RCC 7860 (cell line): Measurements from ENCODE around the gene ARHGAP33.
"Not testable (repeated sequence)": the region's sequence is repeated elsewhere in the genome, so short reads cannot be mapped to it uniquely, and the experiment has no call there.

Experiments
- DNase-seq: peaks from one replicate; pipeline ENCODE4 v3.0.0-alpha.2; 2015; ENCODE audit warnings: low spot score
- FAIRE-seq: peaks from 2 replicates; lab custom pipeline; 2012; peaks lifted over from hg19 to GRCh38; lab: Jason Lieb, UNC

Gene ARHGAP33

GRCh38 chr19:35828692-35829301, 53.4 kb downstream of the ARHGAP33 start:
- FAIRE-seq (no peak), DNase-seq (no peak)

DNA sequence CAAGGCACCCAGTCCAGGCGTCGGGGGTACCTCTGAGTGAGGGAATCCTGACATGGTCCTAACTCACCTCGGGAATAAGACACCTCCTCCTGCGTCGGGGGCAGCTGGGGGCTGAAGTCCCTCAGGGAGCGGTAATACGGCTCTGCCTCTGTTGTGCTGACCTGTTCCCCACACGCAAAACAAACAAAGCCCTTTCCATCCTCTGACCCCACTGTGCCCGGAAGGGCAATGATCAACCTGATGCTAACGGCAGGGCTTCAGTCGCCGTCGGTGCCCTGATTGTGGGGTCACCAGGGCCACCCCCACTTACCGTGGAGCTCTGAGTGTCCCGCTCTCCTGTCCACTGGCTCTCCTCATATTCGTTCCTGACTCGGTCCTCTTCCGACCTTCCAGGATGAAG, 55.6 kb downstream of the ARHGAP33 start:
- FAIRE-seq = no peak
- no peak for DNase-seq

- no peak for DNase-seq
- FAIRE-seq = no peak
Observed at GRCh38 chr19:35832054-35832453, 56.7 kb downstream of the ARHGAP33 start.

GRCh38 chr19:35833972-35834371, 58.6 kb downstream of the ARHGAP33 start:
- FAIRE-seq (no peak), DNase-seq (no peak)

DNA sequence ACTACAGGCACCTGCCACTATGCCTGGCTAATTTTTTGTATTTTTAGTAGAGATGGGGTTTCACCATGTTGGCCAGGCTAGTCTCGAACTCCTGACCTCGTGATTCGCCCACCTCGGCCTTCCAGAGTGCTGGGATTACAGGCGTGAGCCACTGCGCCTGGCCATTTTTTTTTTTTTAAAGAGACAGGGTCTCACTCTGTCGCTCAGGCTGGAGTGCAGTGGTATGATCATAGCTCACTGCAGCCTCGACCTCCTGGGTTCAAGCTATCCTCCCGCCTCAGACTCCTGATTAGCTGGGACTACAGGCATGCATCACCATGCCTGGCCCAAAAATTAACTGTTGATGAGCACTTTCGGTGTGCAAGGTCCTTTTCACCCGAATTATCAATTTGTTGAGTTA, 60.7 kb downstream of the ARHGAP33 start:
- not testable (repeated sequence) for DNase-seq, FAIRE-seq
